Measurements from ENCODE around the gene SMYD3.

GRCh38 chr1:246281195-246281594 is 225.9 kb downstream of the SMYD3 start:
- TF ChIP-seq EZH2 (IDR thresholded peaks at IDR 0.05; ENCODE audit: borderline replicate concordance, low read depth, low read length, severe bottlenecking) (no peak), CTCF (IDR thresholded peaks at IDR 0.05; ENCODE audit: borderline replicate concordance, extremely low read depth, low read length, poor library complexity, severe bottlenecking) (no peak)

All from DND-41 (cell line).